Fibroblast of lung (primary cell): ENCODE measurements around the gene TRAF3. TPM values are rescaled to one million over a fixed set of nuclear protein-coding genes. Genes with fewer than 3 reads are reported as not detected.

Experiments used
- DNase-seq, 2 donors: peaks; one replicate each; pipeline versions ENCODE4 v3.0.0 to v3.0.0-alpha.2; 2010; ENCODE audit warnings: low read depth in 2 of 2
- H2AFZ ChIP-seq: 2 replicates; pipeline ENCODE4 v1.5.1; 2012; ENCODE audit warnings: low read length, control low read depth, inconsistent platforms
- H3K27ac ChIP-seq: 2 replicates; pipeline ENCODE4 v1.5.1; 2011; ENCODE audit warnings: low read length, control low read depth; ENCODE audit not compliant: insufficient read depth
- H3K27me3 ChIP-seq: 2 replicates; pipeline ENCODE4 v1.5.1; 2011; ENCODE audit warnings: mild to moderate bottlenecking, low read length; ENCODE audit not compliant: control insufficient read depth, insufficient read depth
- H3K36me3 ChIP-seq: 2 replicates; pipeline ENCODE4 v1.5.1; 2011; ENCODE audit warnings: low read length; ENCODE audit not compliant: control insufficient read depth, insufficient read depth
- H3K4me1 ChIP-seq: 2 replicates; pipeline ENCODE4 v1.5.1; 2011; ENCODE audit warnings: low read length; ENCODE audit not compliant: control insufficient read depth, insufficient read depth; ENCODE audit errors: extremely low read depth
- H3K4me2 ChIP-seq: 2 replicates; pipeline ENCODE4 v1.5.1; 2011; ENCODE audit warnings: low read length, control low read depth; ENCODE audit not compliant: insufficient read depth; ENCODE audit errors: extremely low read depth
- H3K4me3 ChIP-seq, 4 experiments: fragments of 200-600 bp in 1 of 4; sonication (generic) in 1 of 4; replicated peaks in 1 of 4; 2 replicates each; pipeline ENCODE4 v1.5.1; 2011 to 2016; ENCODE audit warnings: low read length in 4 of 4, low read depth in 3 of 4, mild to moderate bottlenecking in 3 of 4, control low read depth in 2 of 4, inconsistent platforms in 1 of 4, mixed read lengths in 1 of 4; ENCODE audit not compliant: insufficient read depth in 1 of 4; ENCODE audit errors: control extremely low read depth in 1 of 4
- H3K79me2 ChIP-seq: 2 replicates; pipeline ENCODE4 v1.5.1; 2012; ENCODE audit warnings: mild to moderate bottlenecking, low read length, inconsistent platforms; ENCODE audit not compliant: control insufficient read depth, insufficient read depth
- H3K9ac ChIP-seq: 2 replicates; pipeline ENCODE4 v1.5.1; 2011; ENCODE audit warnings: mild to moderate bottlenecking, low read length, control low read depth; ENCODE audit not compliant: insufficient read depth
- H3K9me3 ChIP-seq: 2 replicates; pipeline ENCODE4 v1.5.1; 2012; ENCODE audit warnings: low read depth, low read length; ENCODE audit not compliant: control insufficient read depth, insufficient read depth
- H4K20me1 ChIP-seq: 2 replicates; pipeline ENCODE4 v1.5.1; 2011; ENCODE audit warnings: low read length; ENCODE audit not compliant: control insufficient read depth, insufficient read depth; ENCODE audit errors: extremely low read depth
- CTCF ChIP-seq, 2 donors: IDR thresholded peaks in 1 of 2; conservative IDR thresholded peaks in 1 of 2; 1 replicate in 1 of 2; 2 replicates in 1 of 2; pipeline ENCODE4 v1.5.1; 2011 to 2012; ENCODE audit warnings: low read length in 2 of 2, control low read depth in 1 of 2, inconsistent platforms in 1 of 2, low read depth in 1 of 2, mild to moderate bottlenecking in 1 of 2
- EZH2 ChIP-seq: IDR thresholded peaks from 2 replicates; pipeline ENCODE4 v1.5.1; 2012; ENCODE audit warnings: low read length, control low read depth, mild to moderate bottlenecking; ENCODE audit errors: missing control alignments
- polyA plus RNA-seq, 2 donors: library from polyadenylated mRNA; depleted of rRNA in 1 of 2; stranded (reverse) in 1 of 2; unstranded in 1 of 2; fragments of >200 nt; gene quantifications; 2 replicates each; pipeline ENCODE4 v1.2.1, GENCODE V29; 2011 to 2012; ENCODE audit warnings: missing spikeins in 1 of 2
- total RNA-seq: library from RNA; depleted of rRNA; stranded (reverse); fragments of >200 nt; gene quantifications from 2 replicates; pipeline ENCODE4 v1.2.1, GENCODE V29; 2014

TRAF3 gene
- total and polyA plus RNA-seq, 2 donors (not counting 1 experiment from before 2014, with no cell fraction given), result 12.1 to 14.4 TPM

- TF ChIP-seq CTCF (conservative IDR thresholded peaks at IDR 0.05 in 1 of 2, IDR thresholded peaks at IDR 0.05 in 1 of 2; ENCODE audit: low read depth in 1 of 2, low read length in 2 of 2) (no peak), EZH2 (no peak)
- H4K20me1 ChIP-seq, result no peaks in the 10 kb centered on the region
Observed at GRCh38 chr14:102806447-102806846, 29.2 kb downstream of the TRAF3 start.

GRCh38 chr14:102807013-102807406 is 29.8 kb downstream of the TRAF3 start:
- Histone ChIP-seq H3K9me3 (no peaks in the 10 kb centered on the region), H3K4me3 (no peak overlapping the region), H4K20me1 (no peaks in the 10 kb centered on the region), H3K4me1 (no peaks in the 10 kb centered on the region), H3K4me2 (no peak overlapping the region), H3K36me3 (no peaks in the 10 kb centered on the region), H2AFZ (no peak overlapping the region), H3K27me3 (no peaks in the 10 kb centered on the region), H3K27ac (no peak overlapping the region), H3K9ac (no peak overlapping the region), H3K79me2 (no peaks in the 10 kb centered on the region)
- no peak for DNase-seq
- TF ChIP-seq EZH2 (no peak), CTCF (conservative IDR thresholded peaks at IDR 0.05 in 1 of 2, IDR thresholded peaks at IDR 0.05 in 1 of 2; ENCODE audit: low read depth in 1 of 2, low read length in 2 of 2) (no peak)

More at GRCh38 chr14:102806447-102806846, 29.2 kb downstream of the TRAF3 start:
- H3K27ac ChIP-seq, result no peak overlapping the region
- no peaks in the 10 kb centered on the region for H3K4me1 ChIP-seq
- no peak for DNase-seq
- H3K4me2 ChIP-seq, result no peak overlapping the region
- no peaks in the 10 kb centered on the region for H3K27me3 ChIP-seq
- no peak overlapping the region for H3K4me3 ChIP-seq
- no peaks in the 10 kb centered on the region for H3K79me2 ChIP-seq
- H3K9me3 ChIP-seq, result no peaks in the 10 kb centered on the region
- H3K9ac ChIP-seq, result no peak overlapping the region
- no peak overlapping the region for H2AFZ ChIP-seq
- H3K36me3 ChIP-seq, result no peaks in the 10 kb centered on the region

GRCh38 chr14:102809870-102810269 is 32.6 kb downstream of the TRAF3 start:
- Histone ChIP-seq H3K4me1 (no peaks in the 10 kb centered on the region), H4K20me1 (no peaks in the 10 kb centered on the region), H3K9ac (no peak overlapping the region), H3K9me3 (no peaks in the 10 kb centered on the region), H3K27ac (no peak overlapping the region), H3K4me2 (no peak overlapping the region), H3K4me3 (no peak overlapping the region), H3K27me3 (no peaks in the 10 kb centered on the region), H2AFZ (no peak overlapping the region), H3K79me2 (no peaks in the 10 kb centered on the region), H3K36me3 (no peaks in the 10 kb centered on the region)
- TF ChIP-seq CTCF (conservative IDR thresholded peaks at IDR 0.05 in 1 of 2, IDR thresholded peaks at IDR 0.05 in 1 of 2; ENCODE audit: low read depth in 1 of 2, low read length in 2 of 2), result no peak
- no peak for TF ChIP-seq EZH2
- DNase-seq, result no peak
